IMR-90 (cell line): ENCODE data around the gene NT5M. TPM values are rescaled to one million over a fixed set of nuclear protein-coding genes. Genes with fewer than 3 reads are reported as not detected.

Source experiments
- ATAC-seq: fragments of 200-7000 bp; cut with Tn5 transposase; 2 replicates; pipeline ENCODE4 v1.9.1; 2020; ENCODE audit warnings: low read depth, mild to moderate bottlenecking, moderate library complexity
- BruUV-seq: library from RNA; stranded (reverse); fragments of 400-500 nt; replicated peaks from 2 replicates; lab custom pipeline; 2021; lab: Mats Ljungman, UMichigan
- CTCF ChIA-PET: fragments of 300-600 bp; formaldehyde crosslinking; extraction: SDS; loops from one replicate; lab custom pipeline; 2021; ENCODE audit warnings: antibody characterized with exemption; lab: Yijun Ruan, JAX
- POLR2A ChIA-PET: fragments of 300-600 bp; sonication (Branson Sonifier 250); formaldehyde crosslinking; loops from one replicate; lab custom pipeline; 2022; ENCODE audit warnings: antibody characterized with exemption; ENCODE audit not compliant: unreplicated experiment; lab: Charles Lee
- DNase-seq: peaks from one replicate; pipeline ENCODE4 v3.0.0; 2013
- H2AFZ ChIP-seq: replicated peaks from 2 replicates; pipeline ENCODE3; 2013; ENCODE audit warnings: low read length, mild to moderate bottlenecking; ENCODE audit not compliant: poor library complexity
- H2AK5ac ChIP-seq: 2 replicates; pipeline ENCODE4 v1.6.1; 2013; ENCODE audit warnings: low read depth, low read length, inconsistent platforms
- H2AK9ac ChIP-seq: replicated peaks from 2 replicates; pipeline ENCODE3; 2013; ENCODE audit warnings: mild to moderate bottlenecking, low read depth, low read length, moderate library complexity; ENCODE audit not compliant: poor library complexity
- H2BK120ac ChIP-seq: 2 replicates; pipeline ENCODE4 v1.6.1; 2013; ENCODE audit warnings: low read depth, low read length, inconsistent platforms
- H2BK15ac ChIP-seq: 3 replicates; pipeline ENCODE4 v1.6.1; 2013; ENCODE audit warnings: low read depth, low read length, inconsistent platforms
- H2BK20ac ChIP-seq: 2 replicates; pipeline ENCODE4 v1.6.1; 2013; ENCODE audit warnings: low read depth, mild to moderate bottlenecking, inconsistent platforms, low read length, moderate library complexity
- H2BK5ac ChIP-seq: 2 replicates; pipeline ENCODE4 v1.6.1; 2013; ENCODE audit warnings: mild to moderate bottlenecking, low read depth, low read length, inconsistent platforms; ENCODE audit not compliant: poor library complexity, severe bottlenecking
- H3K14ac ChIP-seq: replicated peaks from 2 replicates; pipeline ENCODE4 v1.6.1; 2013; ENCODE audit warnings: low read depth, low read length, inconsistent platforms
- H3K18ac ChIP-seq: 2 replicates; pipeline ENCODE4 v1.6.1; 2013; ENCODE audit warnings: low read depth, low read length, control low read depth
- H3K23ac ChIP-seq: 2 replicates; pipeline ENCODE4 v1.6.1; 2013; ENCODE audit warnings: low read depth, low read length, inconsistent platforms
- H3K27ac ChIP-seq: 2 replicates; pipeline ENCODE4 v1.5.1; 2013; ENCODE audit warnings: mild to moderate bottlenecking, control low read depth, low read length; ENCODE audit not compliant: insufficient read depth
- H3K27me3 ChIP-seq: 2 replicates; pipeline ENCODE4 v1.6.1; 2013; ENCODE audit warnings: low read length; ENCODE audit not compliant: control insufficient read depth, insufficient read depth
- H3K36me3 ChIP-seq: 2 replicates; pipeline ENCODE4 v1.6.1; 2013; ENCODE audit warnings: low read length, mixed read lengths; ENCODE audit not compliant: control insufficient read depth, insufficient read depth
- H3K4ac ChIP-seq: 2 replicates; pipeline ENCODE4 v1.6.1; 2013; ENCODE audit warnings: low read depth, low read length, inconsistent platforms
- H3K4me1 ChIP-seq: 2 replicates; pipeline ENCODE4 v1.6.1; 2013; ENCODE audit warnings: low read length, mixed read lengths; ENCODE audit not compliant: control insufficient read depth, insufficient read depth
- H3K4me2 ChIP-seq: 2 replicates; pipeline ENCODE4 v1.6.1; 2013; ENCODE audit warnings: low read depth, mild to moderate bottlenecking, control low read depth, low read length, moderate library complexity
- H3K4me3 ChIP-seq: 2 replicates; pipeline ENCODE4 v1.5.1; 2013; ENCODE audit warnings: low read depth, mild to moderate bottlenecking, control low read depth, low read length, moderate library complexity; ENCODE audit not compliant: insufficient read depth
- H3K56ac ChIP-seq: 2 replicates; pipeline ENCODE4 v1.6.1; 2013; ENCODE audit warnings: low read length, inconsistent platforms; ENCODE audit not compliant: insufficient read depth; ENCODE audit errors: extremely low read depth
- H3K79me1 ChIP-seq, 2 experiments: 2 replicates each; pipeline ENCODE4 v1.6.1; 2013; ENCODE audit warnings: low read length in 2 of 2, inconsistent platforms in 1 of 2, low read depth in 1 of 2
- H3K9ac ChIP-seq: 2 replicates; pipeline ENCODE4 v1.6.1; 2013; ENCODE audit warnings: low read depth, low read length, control low read depth
- H3K9me1 ChIP-seq: 2 replicates; pipeline ENCODE4 v1.6.1; 2013; ENCODE audit warnings: low read length, inconsistent platforms; ENCODE audit not compliant: insufficient read depth
- H3K9me3 ChIP-seq: 2 replicates; pipeline ENCODE4 v1.6.1; 2013; ENCODE audit warnings: low read length; ENCODE audit not compliant: control insufficient read depth, insufficient read depth
- H4K20me1 ChIP-seq: 2 replicates; pipeline ENCODE4 v1.6.1; 2013; ENCODE audit warnings: low read length, inconsistent platforms; ENCODE audit not compliant: insufficient read depth
- H4K5ac ChIP-seq: 2 replicates; pipeline ENCODE4 v1.6.1; 2013; ENCODE audit warnings: mild to moderate bottlenecking, low read depth, low read length, control low read depth
- H4K8ac ChIP-seq, 2 experiments: 2 replicates each; pipeline ENCODE4 v1.6.1; 2013; ENCODE audit warnings: low read depth in 2 of 2, low read length in 2 of 2, control low read depth in 1 of 2, inconsistent platforms in 1 of 2
- H4K91ac ChIP-seq: 2 replicates; pipeline ENCODE4 v1.6.1; 2013; ENCODE audit warnings: low read depth, low read length, inconsistent platforms; ENCODE audit not compliant: insufficient read depth
- BHLHE40 ChIP-seq: fragments of 150-350 bp; IDR thresholded peaks from 2 replicates; pipeline ENCODE4 v1.6.1; 2016; ENCODE audit warnings: mild to moderate bottlenecking, low read depth, low read length
- CEBPB ChIP-seq: IDR thresholded peaks from 2 replicates; pipeline ENCODE4 v1.6.1; 2012; ENCODE audit warnings: low read depth, low read length, improper control_type of control experiment
- CHD1 ChIP-seq: IDR thresholded peaks from 2 replicates; pipeline ENCODE4 v1.6.1; 2012; ENCODE audit warnings: low read depth, low read length, improper control_type of control experiment
- FOS ChIP-seq: fragments of 150-350 bp; IDR thresholded peaks from 2 replicates; pipeline ENCODE4 v1.6.1; 2016; ENCODE audit warnings: low read depth, low read length
- MAFK ChIP-seq: IDR thresholded peaks from 2 replicates; pipeline ENCODE4 v1.6.1; 2012; ENCODE audit warnings: low read depth, low read length, improper control_type of control experiment
- MAZ ChIP-seq: IDR thresholded peaks from 2 replicates; pipeline ENCODE4 v1.6.1; 2012; ENCODE audit warnings: low read depth, mild to moderate bottlenecking, low read length, improper control_type of control experiment, moderate library complexity, borderline replicate concordance
- MXI1 ChIP-seq: IDR thresholded peaks from 2 replicates; pipeline ENCODE4 v1.6.1; 2012; ENCODE audit warnings: low read depth, mild to moderate bottlenecking, low read length, moderate library complexity, borderline replicate concordance
- NFE2L2 ChIP-seq: fragments of 150-350 bp; IDR thresholded peaks from 2 replicates; pipeline ENCODE4 v1.6.1; 2016; ENCODE audit warnings: low read depth, mild to moderate bottlenecking, low read length
- POLR2A ChIP-seq: IDR thresholded peaks from 2 replicates; pipeline ENCODE4 v1.6.1; 2012; ENCODE audit warnings: mild to moderate bottlenecking, low read depth, low read length
- RAD21 ChIP-seq: IDR thresholded peaks from 2 replicates; pipeline ENCODE4 v1.6.1; 2012; ENCODE audit warnings: low read length, improper control_type of control experiment
- RCOR1 ChIP-seq: IDR thresholded peaks from 2 replicates; pipeline ENCODE4 v1.6.1; 2012; ENCODE audit warnings: mild to moderate bottlenecking, low read length, improper control_type of control experiment; ENCODE audit not compliant: insufficient replicate concordance
- RFX5 ChIP-seq: IDR thresholded peaks from 2 replicates; pipeline ENCODE4 v1.8.0; 2012; ENCODE audit warnings: low read depth, mild to moderate bottlenecking, low read length, moderate library complexity
- SMC3 ChIP-seq: fragments of 150-350 bp; IDR thresholded peaks from 2 replicates; pipeline ENCODE4 v1.6.1; 2016; ENCODE audit warnings: low read depth, mild to moderate bottlenecking, antibody characterized with exemption, low read length, moderate library complexity
- WGBS, 2 experiments: methylation state at CpG; one replicate each; pipeline versions ENCODE4 v1.1.5 to v1.1.7; 2013; ENCODE audit warnings: missing lambda C conversion rate in 2 of 2; ENCODE audit not compliant: insufficient read length in 1 of 2; ENCODE audit errors: extremely low coverage in 2 of 2; 5-methylcytosine and 5-hydroxymethylcytosine counted together
- dilution Hi-C: fragments of 300-500 bp; cut with HindIII; formaldehyde crosslinking; loops from one replicate; pipeline ENCODE4 v1.14.3; 2018; ENCODE audit warnings: low sequenced_read_pairs; ENCODE audit not compliant: unreplicated experiment
- in situ Hi-C: fragments of 300-500 bp; cut with MboI; formaldehyde crosslinking; loops from 3 replicates; pipeline ENCODE4 v1.14.3; 2019; ENCODE audit warnings: low sequenced_read_pairs, inconsistent platforms, mixed read lengths
- intact Hi-C: fragments of 100-400 bp; cut with micrococcal nuclease; formaldehyde crosslinking; loops from 2 replicates; pipeline ENCODE4 v1.10.0; 2022
- polyA plus RNA-seq, 3 experiments: library from polyadenylated mRNA; depleted of rRNA; stranded (reverse); fragments of >200 nt; gene quantifications; 2 replicates each; pipeline ENCODE4 v1.2.3, GENCODE V29; 2012; ENCODE audit warnings: low replicate concordance in 1 of 3
- total RNA-seq: library from RNA; depleted of rRNA; stranded (reverse); fragments of >200 nt; gene quantifications from 2 replicates; pipeline ENCODE4 v1.2.3, GENCODE V29; 2012
- TF ChIP-seq, protein P1 (sequence below): fragments of 150-350 bp; IDR thresholded peaks from 2 replicates; pipeline ENCODE4 v1.6.1; 2017; ENCODE audit warnings: mild to moderate bottlenecking, antibody characterized with exemption, low read length, low read depth
- TF ChIP-seq, protein P2 (sequence below): fragments of 150-350 bp; IDR thresholded peaks from 2 replicates; pipeline ENCODE4 v1.6.1; 2016; ENCODE audit warnings: low read depth, mild to moderate bottlenecking, low read length, moderate library complexity, borderline replicate concordance
- TF ChIP-seq, protein P3 (sequence below): conservative IDR thresholded peaks from 2 replicates; pipeline ENCODE4 v1.5.1; 2012; ENCODE audit warnings: mild to moderate bottlenecking, low read depth, low read length, improper control_type of control experiment

Gene NT5M
- total and polyA plus RNA-seq, 2 of the 4 experiments (the other 2 are of a cell fraction) = 0.18 to 0.32 TPM

DNA sequence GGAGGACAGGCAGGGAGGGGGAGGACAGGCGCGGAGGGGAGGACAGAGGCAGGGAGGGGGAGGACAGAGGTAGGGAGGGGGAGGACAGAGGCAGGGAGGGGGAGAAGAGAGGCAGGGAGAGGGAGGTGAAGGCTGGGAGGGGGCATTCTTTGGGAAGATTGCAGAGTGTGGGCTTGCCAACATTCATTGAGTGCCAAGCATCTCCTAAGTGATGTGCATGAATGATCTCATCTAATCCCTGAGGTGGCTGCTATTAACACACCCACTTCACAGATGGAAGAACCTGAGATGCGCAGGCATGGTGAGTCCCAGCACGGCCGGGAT, 58.3 kb downstream of the NT5M start:
- H3K9me1 ChIP-seq = no peaks in the 10 kb centered on the region
- no peak overlapping the region for H3K56ac ChIP-seq
- no peak overlapping the region for H2AK5ac ChIP-seq
- 86% methylated on average over 2 of the region's 5 CpGs; no CpG with 5 or more reads in 1 of the 2 experiments for WGBS, 2 experiments
- TF ChIP-seq RFX5 (no peak), MAZ (no peak), MXI1 (no peak), BHLHE40 (no peak), CHD1 (no peak), NFE2L2 (no peak), CEBPB (no peak), MAFK (no peak), SMC3 (no peak), RCOR1 (no peak), FOS (no peak), POLR2A (no peak), RAD21 (no peak)
- TF ChIP-seq, protein P1, sequence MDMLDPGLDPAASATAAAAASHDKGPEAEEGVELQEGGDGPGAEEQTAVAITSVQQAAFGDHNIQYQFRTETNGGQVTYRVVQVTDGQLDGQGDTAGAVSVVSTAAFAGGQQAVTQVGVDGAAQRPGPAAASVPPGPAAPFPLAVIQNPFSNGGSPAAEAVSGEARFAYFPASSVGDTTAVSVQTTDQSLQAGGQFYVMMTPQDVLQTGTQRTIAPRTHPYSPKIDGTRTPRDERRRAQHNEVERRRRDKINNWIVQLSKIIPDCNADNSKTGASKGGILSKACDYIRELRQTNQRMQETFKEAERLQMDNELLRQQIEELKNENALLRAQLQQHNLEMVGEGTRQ = no peak
- TF ChIP-seq, protein P2, sequence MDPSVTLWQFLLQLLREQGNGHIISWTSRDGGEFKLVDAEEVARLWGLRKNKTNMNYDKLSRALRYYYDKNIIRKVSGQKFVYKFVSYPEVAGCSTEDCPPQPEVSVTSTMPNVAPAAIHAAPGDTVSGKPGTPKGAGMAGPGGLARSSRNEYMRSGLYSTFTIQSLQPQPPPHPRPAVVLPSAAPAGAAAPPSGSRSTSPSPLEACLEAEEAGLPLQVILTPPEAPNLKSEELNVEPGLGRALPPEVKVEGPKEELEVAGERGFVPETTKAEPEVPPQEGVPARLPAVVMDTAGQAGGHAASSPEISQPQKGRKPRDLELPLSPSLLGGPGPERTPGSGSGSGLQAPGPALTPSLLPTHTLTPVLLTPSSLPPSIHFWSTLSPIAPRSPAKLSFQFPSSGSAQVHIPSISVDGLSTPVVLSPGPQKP = no peak
- TF ChIP-seq, protein P3, sequence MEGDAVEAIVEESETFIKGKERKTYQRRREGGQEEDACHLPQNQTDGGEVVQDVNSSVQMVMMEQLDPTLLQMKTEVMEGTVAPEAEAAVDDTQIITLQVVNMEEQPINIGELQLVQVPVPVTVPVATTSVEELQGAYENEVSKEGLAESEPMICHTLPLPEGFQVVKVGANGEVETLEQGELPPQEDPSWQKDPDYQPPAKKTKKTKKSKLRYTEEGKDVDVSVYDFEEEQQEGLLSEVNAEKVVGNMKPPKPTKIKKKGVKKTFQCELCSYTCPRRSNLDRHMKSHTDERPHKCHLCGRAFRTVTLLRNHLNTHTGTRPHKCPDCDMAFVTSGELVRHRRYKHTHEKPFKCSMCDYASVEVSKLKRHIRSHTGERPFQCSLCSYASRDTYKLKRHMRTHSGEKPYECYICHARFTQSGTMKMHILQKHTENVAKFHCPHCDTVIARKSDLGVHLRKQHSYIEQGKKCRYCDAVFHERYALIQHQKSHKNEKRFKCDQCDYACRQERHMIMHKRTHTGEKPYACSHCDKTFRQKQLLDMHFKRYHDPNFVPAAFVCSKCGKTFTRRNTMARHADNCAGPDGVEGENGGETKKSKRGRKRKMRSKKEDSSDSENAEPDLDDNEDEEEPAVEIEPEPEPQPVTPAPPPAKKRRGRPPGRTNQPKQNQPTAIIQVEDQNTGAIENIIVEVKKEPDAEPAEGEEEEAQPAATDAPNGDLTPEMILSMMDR = no peak
- H2BK120ac ChIP-seq = no peak overlapping the region
- H2AK9ac ChIP-seq = no peak overlapping the region
- H3K36me3 ChIP-seq = no peaks in the 10 kb centered on the region
- ATAC-seq = no peak
- no peak overlapping the region for H4K5ac ChIP-seq
- no peak overlapping the region for H4K8ac ChIP-seq
- BruUV-seq = no TSS peak
- peaks cover 11% of the 10 kb centered on the region for H3K9me3 ChIP-seq
- H2BK15ac ChIP-seq = no peak overlapping the region
- no peak overlapping the region for H3K9ac ChIP-seq
- H3K27me3 ChIP-seq = peaks cover 4% of the 10 kb centered on the region; the same call in 1 of the 2 replicates
- no peak overlapping the region for H2BK5ac ChIP-seq
- intact Hi-C loops = no loop called here
- H4K20me1 ChIP-seq = no peaks in the 10 kb centered on the region
- DNase-seq = no peak
- in situ Hi-C loops = loop anchor here (25.0 kb wide), 1 partner anchor 526 kb away; no protein-coding TSS in a partner anchor
- H3K27ac ChIP-seq = no peak overlapping the region
- no peak overlapping the region for H3K4ac ChIP-seq
- no peak overlapping the region for H3K23ac ChIP-seq
- H4K91ac ChIP-seq = no peak overlapping the region
- no peaks in the 10 kb centered on the region for H3K79me1 ChIP-seq
- H2AFZ ChIP-seq = no peak overlapping the region
- no peak overlapping the region for H3K4me3 ChIP-seq
- H2BK20ac ChIP-seq = no peak overlapping the region
- H3K14ac ChIP-seq = no peak overlapping the region
- H3K4me2 ChIP-seq = no peak overlapping the region
- POLR2A ChIA-PET = no interaction called here
- no peaks in the 10 kb centered on the region for H3K4me1 ChIP-seq
- no peak overlapping the region for H3K18ac ChIP-seq
- CTCF ChIA-PET = no interaction called here
- dilution Hi-C loops = no loop called here
